ENCODE measurements around the gene SRSF3. TPM values are rescaled to one million over a fixed set of nuclear protein-coding genes. Genes with fewer than 3 reads are reported as not detected.

SRSF3 gene
- polyA plus RNA-seq, 1 donor (not counting 4 experiments of a cell fraction or from before 2014, with no cell fraction given) = 398 TPM

- TF ChIP-seq EZH2 (IDR thresholded peaks at IDR 0.05; ENCODE audit: low read length) (no peak), CTCF (optimal IDR thresholded peaks at IDR 0.05 in 1 of 3, IDR thresholded peaks at IDR 0.05 in 1 of 3, conservative IDR thresholded peaks at IDR 0.05 in 1 of 3; ENCODE audit: extremely low read depth in 1 of 3, insufficient read depth in 2 of 3, low read length in 3 of 3) (no peak)
- H3K36me3 ChIP-seq (ENCODE audit: control insufficient read depth in 2 of 2, extremely low read depth in 1 of 2, insufficient read depth in 2 of 2, low read length in 2 of 2) = no peaks in the 10 kb centered on the region
- H3K27me3 ChIP-seq (ENCODE audit: control insufficient read depth, extremely low read depth, insufficient read depth, low read length) = no peaks in the 10 kb centered on the region
- H3K4me2 ChIP-seq (ENCODE audit: control insufficient read depth, extremely low read depth, insufficient read depth, low read depth, low read length) = no peak overlapping the region
- no peaks in the 10 kb centered on the region for H4K20me1 ChIP-seq (ENCODE audit: control insufficient read depth, extremely low read depth, insufficient read depth, low read length)
- no peaks in the 10 kb centered on the region for H3K9me3 ChIP-seq (ENCODE audit: control insufficient read depth, low read depth, low read length)
- no peak overlapping the region for H3K4me3 ChIP-seq (ENCODE audit: control insufficient read depth in 2 of 3, extremely low read depth in 1 of 3, insufficient read depth in 2 of 3, low read depth in 1 of 3, low read length in 3 of 3)
- H3K9ac ChIP-seq (ENCODE audit: control insufficient read depth, extremely low read depth, insufficient read depth, low read length) = no peak overlapping the region
- DNase-seq (ENCODE audit: low read depth, low spot score) = no peak
- no peaks in the 10 kb centered on the region for H3K79me2 ChIP-seq (ENCODE audit: control insufficient read depth, insufficient read depth, low read length)
- no peak for FAIRE-seq
- peaks cover 8% of the 10 kb centered on the region for H3K4me1 ChIP-seq (ENCODE audit: control insufficient read depth, extremely low read depth, insufficient read depth, low read length)
- no peaks in the 10 kb centered on the region for H3K9me1 ChIP-seq (ENCODE audit: control insufficient read depth, extremely low read depth, insufficient read depth, low read length)
- no peak overlapping the region for H2AFZ ChIP-seq (ENCODE audit: control insufficient read depth, low read length)
- H3K27ac ChIP-seq (ENCODE audit: control insufficient read depth, insufficient read depth, low read length) = no peak overlapping the region
- dilution Hi-C loops (cut with MboI; ENCODE audit: extremely low pct_ligation_motif_present, low sequenced_read_pairs) = no loop called here
Observed at GRCh38 chr6:36639171-36639808, 45.1 kb downstream of the SRSF3 start.

- peaks cover 15% of the 10 kb centered on the region for H3K4me1 ChIP-seq (ENCODE audit: control insufficient read depth, extremely low read depth, insufficient read depth, low read length)
- DNase-seq (ENCODE audit: low read depth, low spot score) (no peak), FAIRE-seq (no peak)
- H3K4me3 ChIP-seq (ENCODE audit: control insufficient read depth in 2 of 3, extremely low read depth in 1 of 3, insufficient read depth in 2 of 3, low read depth in 1 of 3, low read length in 3 of 3) = no peak overlapping the region
- dilution Hi-C loops (cut with MboI; ENCODE audit: extremely low pct_ligation_motif_present, low sequenced_read_pairs) = no loop called here
- H3K79me2 ChIP-seq (ENCODE audit: control insufficient read depth, insufficient read depth, low read length) = no peaks in the 10 kb centered on the region
- no peak overlapping the region for H3K27ac ChIP-seq (ENCODE audit: control insufficient read depth, insufficient read depth, low read length)
- H4K20me1 ChIP-seq (ENCODE audit: control insufficient read depth, extremely low read depth, insufficient read depth, low read length) = no peaks in the 10 kb centered on the region
- no peaks in the 10 kb centered on the region for H3K9me3 ChIP-seq (ENCODE audit: control insufficient read depth, low read depth, low read length)
- H3K36me3 ChIP-seq (ENCODE audit: control insufficient read depth in 2 of 2, extremely low read depth in 1 of 2, insufficient read depth in 2 of 2, low read length in 2 of 2) = no peaks in the 10 kb centered on the region
- H2AFZ ChIP-seq (ENCODE audit: control insufficient read depth, low read length) = no peak overlapping the region
- H3K9me1 ChIP-seq (ENCODE audit: control insufficient read depth, extremely low read depth, insufficient read depth, low read length) = no peaks in the 10 kb centered on the region
- no peak overlapping the region for H3K4me2 ChIP-seq (ENCODE audit: control insufficient read depth, extremely low read depth, insufficient read depth, low read depth, low read length)
- TF ChIP-seq EZH2 (IDR thresholded peaks at IDR 0.05; ENCODE audit: low read length) (no peak), CTCF (optimal IDR thresholded peaks at IDR 0.05 in 1 of 3, IDR thresholded peaks at IDR 0.05 in 1 of 3, conservative IDR thresholded peaks at IDR 0.05 in 1 of 3; ENCODE audit: extremely low read depth in 1 of 3, insufficient read depth in 2 of 3, low read length in 3 of 3) (no peak)
- no peak overlapping the region for H3K9ac ChIP-seq (ENCODE audit: control insufficient read depth, extremely low read depth, insufficient read depth, low read length)
- no peaks in the 10 kb centered on the region for H3K27me3 ChIP-seq (ENCODE audit: control insufficient read depth, extremely low read depth, insufficient read depth, low read length)
Observed at GRCh38 chr6:36641543-36641942, 47.4 kb downstream of the SRSF3 start.

All from keratinocyte (primary cell).